A549 (cell line): ENCODE data around the gene GTF3C1. TPM values are rescaled to one million over a fixed set of nuclear protein-coding genes. Genes with fewer than 3 reads are reported as not detected.

ENCODE experiments used
- ATAC-seq, 2 experiments: fragments of 200-7000 bp in 1 of 2; fragments of >200 bp in 1 of 2; cut with Nextera tagmentation in 1 of 2; cut with Tn5 transposase in 1 of 2; 3 replicates each; pipeline versions ENCODE4 v1.8.0 to v1.9.1; 2018 to 2020; ENCODE audit warnings: mild to moderate bottlenecking in 1 of 2, moderate library complexity in 1 of 2
- CTCF ChIA-PET: fragments of 300-600 bp; sonication (Branson Sonifier 250); formaldehyde crosslinking; extraction: SDS; loops from one replicate; lab custom pipeline; 2021; ENCODE audit warnings: antibody characterized with exemption, inconsistent platforms; lab: Yijun Ruan, JAX
- POLR2A ChIA-PET: fragments of 350-600 bp; formaldehyde crosslinking; extraction: SDS; loops from one replicate; lab custom pipeline; 2021; ENCODE audit warnings: antibody characterized with exemption, inconsistent platforms; lab: Yijun Ruan, JAX
- DNase-seq, 2 experiments: peaks; one replicate each; pipeline versions ENCODE4 v3.0.0 to v3.0.0-alpha.2; 2011 to 2016; ENCODE audit warnings: low read depth in 1 of 2, low spot score in 1 of 2
- FAIRE-seq: peaks from 2 replicates; lab custom pipeline; 2011; peaks lifted over from hg19 to GRCh38; lab: Jason Lieb, UNC
- H3K27ac ChIP-seq, 2 experiments: fragments of >200 bp; sonication (Bioruptor Twin); formaldehyde crosslinking; 3 replicates each; pipeline ENCODE4 v1.5.1; 2016 to 2017
- H3K4me1 ChIP-seq: fragments of >200 bp; sonication (Bioruptor Twin); formaldehyde crosslinking; 3 replicates; pipeline ENCODE4 v1.6.1; 2016
- H3K4me2 ChIP-seq: fragments of >200 bp; sonication (Bioruptor Twin); formaldehyde crosslinking; 3 replicates; pipeline ENCODE4 v1.6.1; 2016
- H3K4me3 ChIP-seq: fragments of >200 bp; sonication (Bioruptor Twin); formaldehyde crosslinking; 3 replicates; pipeline ENCODE4 v1.5.1; 2016
- H3K9me3 ChIP-seq: fragments of >200 bp; sonication (Bioruptor Twin); formaldehyde crosslinking; 3 replicates; pipeline ENCODE4 v1.6.1; 2016
- CBX8 ChIP-seq: fragments of 200-600 bp; sonication (generic); IDR thresholded peaks from 2 replicates; pipeline ENCODE4 v1.6.1; 2016
- CHD2 ChIP-seq: fragments of 150-350 bp; IDR thresholded peaks from 2 replicates; pipeline ENCODE4 v1.6.1; 2014; ENCODE audit warnings: low read length; ENCODE audit not compliant: partially characterized antibody
- EHF ChIP-seq: fragments of 250-450 bp; sonication (Bioruptor Pico); IDR thresholded peaks from 2 replicates; pipeline ENCODE4 v1.5.0; 2020; ENCODE audit warnings: mild to moderate bottlenecking
- FOSL2 ChIP-seq, 2 experiments: fragments of 450-650 bp in 1 of 2; fragments of >200 bp in 1 of 2; sonication (Bioruptor Twin) in 1 of 2; formaldehyde crosslinking; IDR thresholded peaks; 2 replicates each; pipeline versions ENCODE4 v1.5.0 to v1.6.1; 2016 to 2020; ENCODE audit warnings: mild to moderate bottlenecking in 1 of 2, moderate library complexity in 1 of 2
- HEYL ChIP-seq: fragments of 250-450 bp; sonication (Bioruptor Pico); IDR thresholded peaks from 2 replicates; pipeline ENCODE4 v1.8.0; 2021; ENCODE audit warnings: mild to moderate bottlenecking, moderate library complexity
- JUN ChIP-seq, 2 experiments: fragments of >200 bp; sonication (Bioruptor Twin); formaldehyde crosslinking; IDR thresholded peaks; 2 replicates in 1 of 2; 3 replicates in 1 of 2; pipeline ENCODE4 v1.6.1; 2016 to 2017
- RCOR1 ChIP-seq: fragments of 150-350 bp; IDR thresholded peaks from 2 replicates; pipeline ENCODE4 v1.6.1; 2014; ENCODE audit warnings: antibody characterized with exemption, low read length, low read depth
- TP53 ChIP-seq: fragments of 250-450 bp; sonication (Bioruptor Pico); IDR thresholded peaks from 2 replicates; pipeline ENCODE4 v1.5.0; 2021; ENCODE audit warnings: mild to moderate bottlenecking, moderate library complexity
- ZFP36 ChIP-seq: fragments of 450-650 bp; IDR thresholded peaks from 2 replicates; pipeline ENCODE4 v1.6.1; 2014; ENCODE audit warnings: borderline replicate concordance; ENCODE audit not compliant: partially characterized antibody
- ZNF302 ChIP-seq: fragments of 250-450 bp; sonication (Bioruptor Pico); IDR thresholded peaks from 2 replicates; pipeline ENCODE4 v1.9.0; 2021; ENCODE audit warnings: inconsistent platforms, mild to moderate bottlenecking, moderate library complexity
- ZSCAN20 ChIP-seq: fragments of 250-450 bp; sonication (Bioruptor Pico); IDR thresholded peaks from 2 replicates; pipeline ENCODE4 v1.8.0; 2022; ENCODE audit warnings: mild to moderate bottlenecking, moderate library complexity
- WGBS: methylation state at CpG from one replicate; pipeline ENCODE4 v1.1.6; 2017; ENCODE audit errors: missing lambda C conversion rate; 5-methylcytosine and 5-hydroxymethylcytosine counted together
- polyA plus RNA-seq, 4 experiments: library from polyadenylated mRNA; depleted of rRNA in 3 of 4; stranded (reverse); fragments of >200 nt; fragmentation: RNase III in 1 of 4; extraction: RNeasy Plus Mini Kit Qiagen cat#74134 plus additional on column Dnase treatment in 1 of 4; gene quantifications; 2 replicates in 3 of 4; 3 replicates in 1 of 4; pipeline ENCODE4 v1.2.3, GENCODE V29; 2011 to 2017
- TF ChIP-seq, protein P1 (sequence below): fragments of 150-350 bp; IDR thresholded peaks from 2 replicates; pipeline ENCODE4 v1.6.1; 2014; ENCODE audit warnings: low read depth, mild to moderate bottlenecking, low read length
- TF ChIP-seq, protein P2 (sequence below): fragments of 450-650 bp; IDR thresholded peaks from 2 replicates; pipeline ENCODE4 v1.6.1; 2014; ENCODE audit warnings: antibody characterized with exemption
- TF ChIP-seq, protein P3 (sequence below): IDR thresholded peaks from 2 replicates; pipeline ENCODE4 v1.6.1; 2012
- TF ChIP-seq, protein P4 (sequence below): IDR thresholded peaks from 2 replicates; pipeline ENCODE4 v1.6.1; 2012

GTF3C1 gene
- polyA plus RNA-seq, 2 of the 4 experiments (the other 2 are of a cell fraction) = 41.6 to 54.2 TPM

DNA sequence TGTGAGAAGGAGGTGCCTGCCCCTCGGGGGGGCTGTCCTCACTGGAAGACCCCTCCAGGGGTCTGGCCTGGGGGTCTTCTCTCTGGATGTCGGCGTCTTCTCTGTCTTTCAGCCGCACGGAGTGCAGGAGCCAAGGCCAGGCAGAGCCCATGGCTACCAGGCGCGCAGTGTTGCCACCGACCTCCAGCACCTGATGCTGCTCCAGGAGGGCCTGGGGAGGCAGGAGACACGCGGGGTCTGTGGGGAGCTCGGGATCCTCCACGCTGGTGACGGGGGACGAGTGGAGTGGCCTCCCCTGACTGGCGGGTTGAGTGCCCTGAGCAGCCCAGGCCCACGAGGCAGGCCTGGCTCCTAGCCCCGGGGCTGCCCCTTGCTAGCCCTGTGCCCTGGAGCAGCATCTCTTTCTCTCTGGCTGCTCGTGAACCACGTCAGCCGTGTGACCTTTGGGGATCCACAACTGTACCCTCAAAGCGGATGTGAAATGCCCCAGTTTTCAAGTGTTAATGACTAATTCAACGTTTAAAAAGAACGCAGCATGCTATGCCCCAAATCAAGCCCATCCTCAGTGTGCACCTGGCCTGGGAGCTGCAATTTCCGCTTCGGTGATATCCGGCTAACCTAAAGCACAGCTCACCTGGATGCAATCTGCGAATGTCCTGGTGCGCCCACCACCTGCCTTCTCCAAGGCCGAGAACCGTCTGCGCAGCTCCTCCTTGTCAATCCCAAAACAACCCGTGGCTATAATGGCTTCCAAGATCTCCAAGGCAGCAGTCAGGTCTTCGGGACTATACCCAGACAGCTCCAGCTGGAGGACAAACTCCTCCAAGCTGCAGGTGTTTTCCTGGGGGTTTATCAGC, 84.9 kb downstream of the GTF3C1 start:
- no peak for FAIRE-seq
- Histone ChIP-seq H3K4me2 (no peak overlapping the region), H3K4me3 (no peak overlapping the region), H3K4me1 (no peaks in the 10 kb centered on the region), H3K9me3 (no peaks in the 10 kb centered on the region), H3K27ac (no peak overlapping the region)
- TF ChIP-seq ZSCAN20 (CRISPR knock-in tag) (no peak), FOSL2 (IDR thresholded peaks at IDR 0.05) (no peak), FOSL2 (CRISPR knock-in tag; IDR thresholded peaks at IDR 0.05) (no peak), ZFP36 (no peak), EHF (CRISPR knock-in tag) (no peak), HEYL (CRISPR knock-in tag) (no peak), ZNF302 (CRISPR knock-in tag) (no peak)
- TF ChIP-seq, protein P1, sequence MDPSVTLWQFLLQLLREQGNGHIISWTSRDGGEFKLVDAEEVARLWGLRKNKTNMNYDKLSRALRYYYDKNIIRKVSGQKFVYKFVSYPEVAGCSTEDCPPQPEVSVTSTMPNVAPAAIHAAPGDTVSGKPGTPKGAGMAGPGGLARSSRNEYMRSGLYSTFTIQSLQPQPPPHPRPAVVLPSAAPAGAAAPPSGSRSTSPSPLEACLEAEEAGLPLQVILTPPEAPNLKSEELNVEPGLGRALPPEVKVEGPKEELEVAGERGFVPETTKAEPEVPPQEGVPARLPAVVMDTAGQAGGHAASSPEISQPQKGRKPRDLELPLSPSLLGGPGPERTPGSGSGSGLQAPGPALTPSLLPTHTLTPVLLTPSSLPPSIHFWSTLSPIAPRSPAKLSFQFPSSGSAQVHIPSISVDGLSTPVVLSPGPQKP = no peak
- TF ChIP-seq, protein P2, sequence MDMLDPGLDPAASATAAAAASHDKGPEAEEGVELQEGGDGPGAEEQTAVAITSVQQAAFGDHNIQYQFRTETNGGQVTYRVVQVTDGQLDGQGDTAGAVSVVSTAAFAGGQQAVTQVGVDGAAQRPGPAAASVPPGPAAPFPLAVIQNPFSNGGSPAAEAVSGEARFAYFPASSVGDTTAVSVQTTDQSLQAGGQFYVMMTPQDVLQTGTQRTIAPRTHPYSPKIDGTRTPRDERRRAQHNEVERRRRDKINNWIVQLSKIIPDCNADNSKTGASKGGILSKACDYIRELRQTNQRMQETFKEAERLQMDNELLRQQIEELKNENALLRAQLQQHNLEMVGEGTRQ = no peak
- TF ChIP-seq, protein P3, sequence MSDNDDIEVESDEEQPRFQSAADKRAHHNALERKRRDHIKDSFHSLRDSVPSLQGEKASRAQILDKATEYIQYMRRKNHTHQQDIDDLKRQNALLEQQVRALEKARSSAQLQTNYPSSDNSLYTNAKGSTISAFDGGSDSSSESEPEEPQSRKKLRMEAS = no peak
- ChIA-PET CTCF (interaction anchor here (0.9 to 1.7 kb wide), 4 partner anchors 11 to 97 kb away, joined by 3 to 4 read pairs (median 3); no protein-coding TSS in a partner anchor), POLR2A (no interaction called here)
- no peak for DNase-seq
- WGBS = 96% methylated on average over 21 of the region's 33 CpGs
- no peak for ATAC-seq

DNA sequence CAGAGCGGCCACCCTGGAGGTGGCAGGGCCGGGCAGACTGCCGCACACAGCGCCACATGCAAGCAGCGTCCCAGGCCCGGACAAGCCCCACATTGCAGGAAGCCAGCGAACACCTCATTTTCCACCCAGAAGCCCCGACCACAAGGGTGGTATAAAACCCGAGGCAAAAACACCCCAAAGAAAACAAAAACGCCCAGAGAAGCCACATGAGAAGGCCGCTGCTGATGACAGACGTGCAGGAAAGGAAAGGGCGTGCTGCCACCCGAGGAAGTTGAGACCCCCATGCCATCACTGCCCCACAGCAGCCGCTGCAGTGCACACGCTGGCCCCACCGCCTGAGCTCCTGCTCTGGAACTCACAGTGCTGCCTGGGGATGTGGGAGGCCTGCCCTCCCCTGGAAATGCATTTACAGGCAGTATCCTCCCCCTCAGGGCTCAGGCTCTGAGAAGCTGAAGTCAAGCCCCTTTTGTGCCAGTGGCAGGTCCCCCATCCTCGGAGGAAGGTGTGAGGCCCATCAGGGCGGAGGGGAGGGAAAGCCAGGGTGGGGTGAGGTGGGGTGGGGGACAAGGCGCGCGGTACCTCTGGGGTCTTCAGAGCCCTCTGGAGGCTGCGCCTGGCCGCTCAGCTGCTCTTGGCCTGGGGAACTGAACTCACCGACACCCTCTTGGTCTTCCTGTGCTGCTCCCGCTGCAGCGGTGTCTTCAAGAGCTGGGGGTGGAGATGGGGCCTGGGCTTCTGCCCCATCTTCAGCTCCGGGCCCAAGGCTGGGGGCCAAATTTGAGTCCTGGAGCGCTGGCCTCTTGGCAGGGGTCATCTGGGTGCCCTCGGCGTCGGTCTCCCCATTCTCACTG, 85.7 kb downstream of the GTF3C1 start:
- H3K27ac ChIP-seq = no peak overlapping the region
- CTCF ChIA-PET = interaction anchor here (1.5 to 1.7 kb wide), 2 partner anchors 11 to 52 kb away, joined by 3 to 4 read pairs; no protein-coding TSS in a partner anchor
- H3K4me1 ChIP-seq = no peaks in the 10 kb centered on the region
- H3K9me3 ChIP-seq = no peaks in the 10 kb centered on the region
- WGBS = 89% methylated on average over 23 of the region's 32 CpGs
- POLR2A ChIA-PET = no interaction called here
- no peak for TF ChIP-seq RCOR1
- TF ChIP-seq CHD2 = no peak
- TF ChIP-seq, protein P3 = no peak
- TF ChIP-seq, protein P4, sequence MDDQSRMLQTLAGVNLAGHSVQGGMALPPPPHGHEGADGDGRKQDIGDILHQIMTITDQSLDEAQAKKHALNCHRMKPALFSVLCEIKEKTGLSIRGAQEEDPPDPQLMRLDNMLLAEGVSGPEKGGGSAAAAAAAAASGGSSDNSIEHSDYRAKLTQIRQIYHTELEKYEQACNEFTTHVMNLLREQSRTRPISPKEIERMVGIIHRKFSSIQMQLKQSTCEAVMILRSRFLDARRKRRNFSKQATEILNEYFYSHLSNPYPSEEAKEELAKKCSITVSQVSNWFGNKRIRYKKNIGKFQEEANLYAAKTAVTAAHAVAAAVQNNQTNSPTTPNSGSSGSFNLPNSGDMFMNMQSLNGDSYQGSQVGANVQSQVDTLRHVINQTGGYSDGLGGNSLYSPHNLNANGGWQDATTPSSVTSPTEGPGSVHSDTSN = no peak
- TF ChIP-seq JUN (IDR thresholded peaks at IDR 0.05) = no peak
- TF ChIP-seq CBX8 = no peak
- TF ChIP-seq TP53 (CRISPR knock-in tag) = no peak
- no peak overlapping the region for H3K4me2 ChIP-seq
- FAIRE-seq (no peak), DNase-seq (no peak), ATAC-seq (no peak; a peak in 1 of 6 replicates)
- H3K4me3 ChIP-seq = no peak overlapping the region
